ENCODE results near the gene KRT83.

The KRT83 gene

DNA sequence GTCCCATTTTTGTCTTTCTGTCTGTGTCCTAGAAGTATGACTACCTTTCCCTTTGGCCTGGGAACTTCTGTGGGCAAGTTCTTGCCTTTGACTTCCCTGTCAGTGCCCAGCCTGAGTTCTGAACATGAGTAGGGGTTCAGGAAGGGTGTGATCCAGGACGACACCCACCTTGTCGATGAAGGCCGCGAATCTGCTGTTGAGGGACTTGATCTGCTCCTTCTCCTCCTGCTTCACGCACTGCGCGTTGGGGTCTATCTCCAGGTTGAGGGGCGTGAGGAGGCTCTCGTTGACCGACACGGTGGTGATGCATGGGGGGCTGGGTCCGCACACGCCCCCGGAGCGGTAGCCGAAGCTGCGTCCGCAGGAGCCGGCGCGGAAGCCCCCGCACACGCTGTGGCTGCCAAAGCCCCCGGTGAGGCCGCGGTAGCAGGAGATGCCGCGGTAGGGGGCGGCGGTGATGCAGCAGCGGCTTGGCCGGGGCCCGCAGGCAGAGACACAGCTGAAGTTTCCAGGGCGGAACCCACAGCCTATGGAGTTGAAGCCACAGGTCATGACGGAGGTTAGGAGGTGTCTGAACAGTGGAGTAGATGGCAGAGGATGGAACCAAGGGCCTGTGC is at the start of gene KRT83:
Gene KRT83, minus strand, starts transcription at position 615 of the 617 bp plus-strand sequence. Its CDS starts 63 bp downstream, at position 552.
- no peak for DNase-seq

DNA sequence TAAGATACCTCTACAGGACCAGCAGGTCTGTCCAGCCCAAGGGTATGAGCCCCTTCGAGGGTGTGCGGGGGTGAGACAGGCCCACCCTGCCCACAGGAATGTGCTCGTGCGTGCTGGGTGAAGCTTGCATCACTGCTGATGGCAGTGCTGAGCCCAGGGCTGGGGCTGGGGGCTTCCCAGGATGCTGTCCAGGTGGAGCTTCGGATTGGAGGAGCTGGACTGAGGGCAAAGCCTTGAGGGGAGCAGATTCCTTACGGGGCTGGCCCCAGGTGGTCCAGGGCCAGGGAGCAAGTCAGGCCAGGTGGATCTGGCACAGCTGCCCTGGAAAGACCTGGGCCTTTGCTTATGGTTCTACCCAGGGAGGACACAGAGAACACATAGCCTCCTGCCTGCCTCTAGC is 48.6 kb upstream of the KRT83 start:
- DNase-seq = no peak

DNA sequence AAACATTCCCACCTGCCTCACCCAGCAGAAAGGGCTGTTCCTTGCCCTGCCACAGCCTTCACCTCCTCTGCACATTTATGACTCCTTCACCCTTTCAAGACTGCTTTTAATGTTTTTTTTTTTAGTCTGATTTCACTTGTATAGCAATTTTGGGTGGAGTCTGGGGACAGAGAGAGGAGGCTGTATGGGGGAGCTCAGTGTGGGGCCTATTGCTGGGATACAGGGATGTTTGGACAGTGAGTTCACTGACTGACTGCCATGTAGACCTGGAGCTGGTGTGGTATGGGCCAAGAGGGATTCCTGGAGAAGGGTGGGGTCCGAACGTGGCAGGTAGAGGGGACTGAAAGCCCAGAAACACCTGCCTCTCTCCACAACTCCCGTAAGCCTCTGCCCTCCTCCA is 48.0 kb upstream of the KRT83 start:
- no peak for DNase-seq

DNA sequence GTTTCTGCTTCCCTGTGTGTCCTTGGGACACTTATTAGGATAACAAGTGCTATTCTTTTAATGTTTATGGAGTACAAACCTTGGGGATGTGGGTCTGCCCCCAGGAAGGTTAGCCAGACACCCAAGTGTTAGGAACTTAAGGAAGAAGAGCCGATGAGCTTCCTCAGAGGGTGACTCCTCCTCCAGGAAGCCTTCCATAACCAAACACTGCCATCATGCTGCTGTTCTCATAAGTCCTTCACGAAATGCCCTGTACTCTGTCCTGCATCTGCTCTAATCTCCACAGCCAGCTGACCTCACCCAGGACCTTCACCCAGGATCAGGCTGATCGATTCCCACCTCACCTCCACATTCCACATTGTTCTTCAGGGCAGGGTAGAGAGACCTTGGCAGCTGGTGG is 47.3 kb upstream of the KRT83 start:
- DNase-seq = no peak

DNA sequence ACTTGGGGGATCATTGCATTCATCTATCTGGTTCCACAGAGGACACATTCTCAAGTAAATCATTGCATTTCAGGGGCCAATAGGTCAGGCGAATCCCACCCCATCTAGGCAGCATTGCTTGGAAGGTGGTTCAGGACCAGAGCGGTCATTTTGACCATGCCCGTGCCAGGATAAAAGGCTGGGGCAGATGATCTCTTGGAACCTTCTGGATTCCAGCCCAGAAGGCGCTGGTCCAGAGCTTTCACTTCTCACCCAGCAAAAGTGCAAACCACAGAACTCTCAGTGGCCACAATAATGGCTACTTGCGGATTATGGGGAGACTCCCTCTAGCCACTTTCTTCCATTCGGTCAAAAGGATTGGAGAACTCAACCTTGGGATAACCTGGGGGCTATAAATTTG is 46.7 kb upstream of the KRT83 start:
- DNase-seq = no peak

DNA sequence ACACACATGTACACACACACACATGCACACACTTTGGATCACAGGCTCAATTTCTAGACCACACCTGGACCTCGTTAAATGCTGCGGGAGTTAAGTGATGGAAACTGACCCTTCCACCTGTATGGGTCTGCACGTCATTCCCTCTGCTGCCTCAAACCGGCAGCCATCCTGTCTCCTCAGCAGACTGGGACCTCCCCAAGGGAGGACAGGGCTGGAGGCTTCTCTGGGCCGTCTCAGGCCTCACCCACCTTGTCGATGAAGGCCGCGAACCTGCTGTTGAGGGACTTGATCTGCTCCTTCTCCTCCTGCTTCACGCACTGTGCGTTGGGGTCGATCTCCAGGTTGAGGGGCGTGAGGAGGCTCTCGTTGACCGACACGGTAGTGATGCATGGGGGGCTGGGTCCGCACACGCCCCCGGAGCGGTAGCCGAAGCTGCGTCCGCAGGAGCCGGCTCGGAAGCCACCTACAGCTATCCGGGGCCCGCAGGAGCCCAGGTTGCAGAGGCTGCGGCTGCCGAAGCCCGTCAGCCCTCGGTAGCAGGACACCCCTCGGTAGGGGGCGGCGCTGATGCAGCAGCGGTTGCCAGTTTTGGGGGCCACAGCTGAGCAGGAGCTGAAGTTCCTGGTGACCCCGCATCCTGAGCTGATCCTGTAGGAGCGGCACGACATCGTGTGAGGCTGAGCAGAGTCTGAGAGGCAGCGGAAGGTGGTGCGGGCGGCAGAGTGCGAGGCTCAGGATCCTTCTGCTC is 45.7 kb upstream of the KRT83 start, which contains the start of gene KRT85:
Gene KRT85, minus strand, starts transcription at position 744 of the 748 bp plus-strand sequence. Its CDS starts 76 bp downstream, at position 668.
- no peak for DNase-seq

DNA sequence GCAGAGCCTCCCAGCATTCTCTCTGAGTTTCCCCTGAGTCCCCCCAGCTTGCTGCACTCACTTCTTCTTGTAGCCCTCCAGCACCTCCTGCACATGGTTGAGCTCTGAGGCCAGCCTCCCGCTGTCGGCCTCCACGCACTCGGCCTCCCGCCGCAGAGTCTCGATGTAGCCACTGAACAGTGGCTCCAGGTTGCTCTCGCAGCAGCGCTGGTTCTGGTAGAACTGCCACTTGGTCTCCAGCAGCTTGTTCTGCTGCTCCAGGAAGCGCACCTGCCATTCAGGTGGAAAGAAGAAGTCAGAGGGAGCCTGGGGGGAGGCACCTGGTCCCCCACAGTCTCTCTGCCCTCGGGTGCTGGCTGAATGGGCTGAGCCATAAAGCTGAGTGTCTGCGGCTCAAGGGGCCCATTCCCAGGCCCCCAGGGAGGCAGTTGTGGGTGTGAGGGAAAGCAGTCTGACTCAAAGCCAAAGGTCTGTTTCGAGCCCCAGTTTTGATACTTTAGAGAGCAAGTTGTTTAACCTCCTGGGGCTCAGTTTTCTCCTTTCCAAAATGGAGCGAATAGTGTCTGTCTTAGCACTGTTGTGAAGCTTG is 43.8 kb upstream of the KRT83 start:
- no peak for DNase-seq

DNA sequence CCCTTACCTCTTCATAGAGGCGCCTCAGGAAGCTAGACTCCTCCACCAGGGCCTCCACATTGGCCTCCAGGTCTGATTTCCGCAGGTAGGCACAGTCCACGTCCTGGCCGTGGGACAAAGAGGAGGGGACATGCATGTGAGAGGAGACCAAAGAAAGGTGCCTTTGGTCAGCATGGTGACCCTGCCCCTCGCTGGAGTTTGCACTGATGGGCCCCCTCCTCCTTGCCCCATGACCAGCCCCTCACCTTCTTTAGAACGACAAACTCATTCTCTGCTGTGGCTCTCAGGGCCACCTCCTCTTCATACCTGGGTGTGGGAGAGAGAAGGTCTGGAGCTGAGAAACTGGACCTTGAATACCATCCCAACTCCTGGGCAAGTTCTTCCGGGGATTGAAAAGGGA is 42.9 kb upstream of the KRT83 start:
- no peak for DNase-seq

DNA sequence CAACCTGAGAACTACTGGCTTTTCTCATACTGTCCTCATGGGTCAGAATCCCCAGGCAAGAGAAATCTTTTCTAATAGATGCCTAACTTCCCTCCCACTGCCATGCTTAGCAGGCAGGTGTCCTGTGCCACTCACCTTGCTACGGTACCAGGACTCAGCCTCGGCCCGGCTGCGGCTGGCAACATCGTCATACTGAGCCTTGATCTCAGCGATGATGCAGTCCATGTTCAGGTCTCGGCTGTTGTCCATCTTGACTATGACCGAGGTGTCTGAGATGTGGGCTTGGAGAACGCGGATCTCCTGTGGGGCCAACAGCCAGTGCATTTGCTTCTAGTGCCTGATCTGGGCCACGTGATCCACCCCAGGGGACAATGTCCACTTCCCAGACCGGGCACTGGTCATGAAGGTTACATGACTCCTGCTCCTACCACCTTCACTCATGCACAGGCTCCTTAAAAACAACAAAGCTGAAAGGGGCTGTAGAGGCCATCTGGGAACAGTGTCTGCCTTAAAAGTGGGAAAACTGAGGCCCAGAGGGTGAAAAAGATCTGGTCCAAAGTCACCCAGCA is 42.0 kb upstream of the KRT83 start:
- no peak for DNase-seq

DNA sequence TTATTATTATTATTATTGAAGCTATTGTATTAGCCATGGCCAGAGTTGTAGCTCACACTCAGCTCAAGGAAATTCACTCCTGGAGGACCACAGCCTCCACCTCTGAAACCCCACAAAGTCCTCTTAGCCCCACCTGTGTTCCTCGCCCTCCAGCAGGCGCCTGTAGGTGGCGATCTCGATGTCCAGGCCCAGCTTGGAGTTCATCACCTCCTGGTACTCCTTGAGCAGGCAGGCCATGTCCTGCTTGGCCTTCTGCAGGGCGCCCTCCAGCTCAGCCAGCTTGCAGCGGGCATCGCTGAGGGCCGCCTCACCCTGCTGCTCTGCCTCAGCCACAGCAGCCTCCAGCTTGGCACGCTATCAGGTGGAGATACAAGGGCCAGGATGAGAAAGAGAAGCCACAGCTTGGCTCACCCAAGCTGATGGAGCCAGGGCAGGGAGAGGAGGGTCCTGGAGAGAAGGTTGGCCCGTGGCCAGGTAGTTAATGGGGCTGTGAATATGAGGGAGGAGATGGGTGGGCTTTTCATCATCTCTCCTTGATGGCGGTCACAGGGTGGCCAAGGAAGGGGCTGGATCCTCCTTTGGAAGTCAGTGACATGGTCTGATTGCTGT is 41.0 kb upstream of the KRT83 start:
- no peak for DNase-seq

DNA sequence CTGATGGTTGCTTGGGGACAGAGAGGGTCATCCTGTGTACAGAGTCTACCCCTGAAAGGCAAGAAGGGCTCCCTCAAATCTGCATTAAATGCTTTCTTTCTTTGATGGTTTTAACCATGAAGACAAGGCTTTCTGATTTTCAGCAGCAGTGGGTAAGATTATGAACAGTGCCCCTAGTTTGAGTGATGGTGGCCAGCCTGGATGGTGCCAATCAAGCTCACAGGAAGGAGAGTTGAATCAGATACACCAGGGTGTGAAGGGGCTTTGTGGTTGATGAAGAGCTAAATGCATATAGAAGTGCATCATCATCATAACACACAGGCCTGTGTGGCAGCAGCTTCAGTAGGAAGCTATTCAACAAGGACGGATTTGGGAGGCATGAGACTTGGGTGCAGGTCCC is 40.4 kb upstream of the KRT83 start:
- DNase-seq = no peak

DNA sequence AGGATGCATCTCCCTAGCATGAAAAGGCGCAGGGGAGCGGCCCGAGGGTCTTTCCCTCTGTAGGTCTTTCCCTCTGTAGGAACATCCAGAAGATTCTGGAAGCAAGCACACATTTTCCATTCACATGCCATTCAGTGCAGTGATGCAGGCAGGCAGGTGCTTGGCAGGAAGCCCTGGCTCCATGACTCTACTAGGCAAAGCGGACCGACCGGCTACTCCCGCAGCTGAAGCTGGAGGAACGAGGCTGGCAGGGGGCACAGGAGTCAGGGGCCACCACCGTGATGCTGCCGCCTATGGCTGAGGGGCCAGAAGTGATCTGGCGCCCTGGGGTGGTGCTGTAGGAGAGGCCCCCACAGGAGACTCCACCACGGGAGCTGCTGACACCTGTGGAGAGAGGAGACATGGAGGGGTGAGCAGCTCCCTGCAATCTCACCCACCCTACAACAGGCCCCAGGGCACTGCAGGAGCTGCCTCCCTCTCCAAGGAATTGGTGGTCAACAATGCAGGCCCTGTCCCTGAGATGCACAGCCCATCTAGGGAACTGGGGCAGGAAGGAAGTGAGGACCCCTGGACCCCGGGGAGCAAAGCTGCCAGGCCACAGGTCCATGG is 39.6 kb upstream of the KRT83 start:
- no peak for DNase-seq

DNA sequence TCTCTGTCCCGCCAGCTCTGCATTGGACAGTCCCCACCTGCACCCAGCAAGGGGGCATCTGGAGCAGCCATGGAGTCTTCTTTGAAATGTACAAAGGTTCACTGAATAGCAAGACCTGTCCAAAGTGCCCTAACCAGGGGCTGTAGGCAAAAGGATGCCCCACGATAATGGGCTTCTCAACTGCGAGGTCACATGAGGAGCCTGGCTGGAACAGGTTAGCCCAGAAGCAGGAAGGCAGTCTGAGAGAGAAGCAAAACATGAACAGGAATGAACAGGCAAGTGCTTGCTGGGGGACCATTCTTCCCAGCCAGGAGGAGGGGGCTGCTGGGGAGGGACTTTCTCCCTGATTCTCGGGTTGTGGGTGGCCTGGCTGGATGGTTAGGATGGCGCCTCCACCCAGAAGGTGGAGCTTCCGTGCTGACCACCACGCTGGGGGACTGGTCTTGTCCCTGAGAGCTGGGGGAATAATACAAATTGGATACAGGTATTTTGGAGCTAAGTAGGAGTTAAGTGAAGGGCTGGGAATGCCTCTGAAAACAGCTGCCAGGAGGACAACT is 39.0 kb upstream of the KRT83 start:
- no peak for DNase-seq

DNA sequence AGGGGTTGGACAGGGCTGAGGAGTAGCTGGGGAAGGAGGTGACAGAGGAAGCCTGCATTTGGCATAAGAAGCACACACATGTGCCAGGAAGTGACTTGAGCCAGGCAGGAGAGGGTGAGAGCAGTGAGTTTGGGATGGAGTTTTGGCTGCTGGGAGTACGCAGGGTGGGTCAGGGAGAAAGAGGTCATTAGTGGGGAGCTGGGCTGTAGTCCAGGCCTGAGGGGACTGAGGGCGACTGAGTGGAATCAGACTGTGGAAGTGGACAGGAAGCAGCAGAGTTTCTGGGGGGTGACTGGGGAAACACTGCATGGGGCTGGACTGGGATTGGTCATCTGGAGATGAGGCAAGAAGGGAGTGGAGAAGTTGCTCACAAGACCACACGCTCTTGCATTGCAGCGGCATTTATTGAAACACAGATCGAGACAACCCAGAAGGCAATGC is 38.4 kb upstream of the KRT83 start:
- DNase-seq = no peak

DNA sequence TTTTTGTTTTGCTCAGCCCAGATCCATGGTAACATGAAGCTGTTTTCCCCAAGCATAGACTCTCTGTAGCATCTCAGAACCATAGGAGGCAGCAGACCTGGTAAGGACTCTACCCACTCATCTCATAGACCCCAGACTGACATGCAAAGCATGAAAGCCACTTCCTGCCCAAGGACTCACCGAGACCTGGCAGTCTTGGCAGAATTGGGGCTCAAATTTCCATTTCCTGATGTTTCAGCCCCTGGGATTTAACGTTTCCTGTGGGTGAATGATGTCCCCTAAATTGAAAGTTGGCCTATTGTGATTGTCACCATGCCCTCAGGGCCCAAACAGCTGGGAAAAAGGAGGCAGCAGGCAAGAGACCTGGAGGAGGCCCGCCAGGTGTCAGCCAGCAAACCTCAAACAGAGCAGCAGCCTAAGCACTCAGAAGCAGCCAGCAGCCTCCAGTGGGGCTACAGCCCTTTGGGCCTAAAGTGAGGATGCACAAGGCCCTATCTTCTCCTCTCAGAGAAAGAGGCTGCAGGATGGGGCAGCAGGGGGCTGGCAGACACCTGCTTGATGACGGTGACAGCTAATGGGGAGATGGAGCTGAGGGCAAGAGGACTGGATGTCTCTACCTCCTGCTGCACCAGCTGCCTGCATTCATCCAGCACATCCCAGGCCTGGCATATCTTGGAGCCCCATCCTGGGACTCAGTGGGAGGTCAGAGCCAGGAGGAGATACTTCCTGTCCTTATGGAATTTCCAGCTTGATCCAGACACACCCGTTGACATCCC is 37.6 kb upstream of the KRT83 start:
- no peak for DNase-seq

DNA sequence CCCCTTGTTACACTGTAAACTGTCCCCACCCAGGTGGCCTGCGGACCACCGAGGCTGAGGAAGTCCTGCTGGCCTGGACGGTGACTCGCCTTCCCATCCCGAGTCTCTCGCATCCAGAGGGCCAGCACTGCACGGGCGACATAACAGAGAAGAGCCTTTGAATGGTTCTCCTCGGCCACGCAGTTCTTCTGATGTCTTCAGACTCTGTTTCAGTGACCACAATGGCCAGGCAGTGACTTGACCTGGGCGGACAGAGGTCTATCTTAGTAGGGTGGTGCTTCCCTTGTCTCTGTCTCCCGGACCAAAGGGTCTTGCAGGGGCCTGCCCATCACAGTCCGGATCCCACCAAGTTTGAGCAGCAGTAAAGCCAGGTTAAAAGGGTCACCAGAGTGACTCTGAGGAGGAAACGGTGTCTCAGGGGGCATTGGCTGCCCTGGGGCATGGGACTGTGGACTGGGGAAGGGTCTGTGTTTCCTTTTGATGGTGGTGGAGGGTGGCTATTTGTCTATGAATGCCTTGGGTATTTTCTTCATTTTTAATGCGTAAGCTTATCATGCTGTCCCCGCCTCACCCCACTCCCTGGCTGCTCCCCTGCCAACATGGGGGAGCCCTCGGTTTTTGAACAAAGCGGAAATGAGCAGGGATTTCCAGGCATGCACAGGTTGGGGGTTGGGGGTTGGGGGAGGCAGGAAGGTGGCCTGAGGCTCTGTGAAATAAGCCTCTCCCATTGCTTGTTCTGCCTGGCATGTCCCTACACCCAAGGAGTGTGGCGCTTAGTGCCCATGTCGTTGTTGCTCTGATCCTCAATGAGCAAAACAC is 35.8 kb upstream of the KRT83 start:
- DNase-seq = no peak

DNA sequence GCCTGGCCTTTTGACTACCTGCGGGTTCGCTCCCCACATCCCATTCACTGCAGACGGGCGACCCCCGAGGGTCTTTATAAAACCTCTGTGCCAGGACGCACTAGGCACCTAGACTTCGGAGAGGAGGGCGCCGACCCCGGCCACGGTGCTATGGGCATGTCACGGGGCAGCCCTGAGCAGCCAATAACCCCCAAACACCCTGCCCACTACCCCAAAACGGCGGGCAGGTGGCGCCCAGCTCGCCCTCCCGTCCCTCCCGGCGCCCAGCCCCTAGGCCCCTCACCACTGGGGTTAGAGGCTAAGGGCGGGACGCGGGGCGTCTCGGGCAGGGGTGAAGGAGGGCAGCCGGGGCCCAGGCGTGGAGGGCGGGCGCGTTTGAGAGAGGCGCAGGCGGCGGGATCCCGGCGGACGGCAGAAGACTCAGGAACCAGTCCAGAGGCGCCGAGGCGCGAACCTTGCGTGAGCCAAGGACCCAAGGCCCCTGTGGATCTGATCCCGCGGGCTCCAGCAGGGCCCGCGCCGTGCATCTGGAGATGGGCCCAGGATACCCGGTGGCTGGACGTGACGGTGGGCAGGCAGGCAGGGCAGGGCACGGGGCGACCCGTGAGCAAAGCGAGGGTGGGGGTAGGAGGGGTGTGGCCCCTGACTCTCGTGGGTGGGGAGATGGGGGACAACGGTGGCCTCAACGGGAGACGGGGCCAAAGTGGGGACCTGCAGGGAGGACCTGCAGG is 35.0 kb upstream of the KRT83 start:
- no peak for DNase-seq

DNA sequence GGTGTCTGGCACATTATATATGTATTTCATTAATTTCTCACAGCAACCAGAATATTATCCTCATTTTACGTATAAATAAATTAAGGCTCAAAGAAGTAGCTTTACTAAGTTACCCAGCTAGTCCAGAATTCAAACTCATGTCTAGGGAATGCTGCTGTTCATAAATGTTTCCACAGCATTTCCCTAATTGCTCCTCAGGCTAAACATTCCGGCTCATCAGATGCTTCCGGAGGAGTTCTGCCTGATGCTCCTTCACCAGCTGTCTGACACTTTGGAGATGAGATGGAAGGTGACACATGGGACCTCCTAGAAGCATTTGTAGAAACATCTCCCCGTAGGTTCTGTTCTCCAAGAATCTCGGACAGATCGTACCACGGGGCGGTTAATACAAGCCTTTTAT is 34.0 kb upstream of the KRT83 start:
- no peak for DNase-seq

DNA sequence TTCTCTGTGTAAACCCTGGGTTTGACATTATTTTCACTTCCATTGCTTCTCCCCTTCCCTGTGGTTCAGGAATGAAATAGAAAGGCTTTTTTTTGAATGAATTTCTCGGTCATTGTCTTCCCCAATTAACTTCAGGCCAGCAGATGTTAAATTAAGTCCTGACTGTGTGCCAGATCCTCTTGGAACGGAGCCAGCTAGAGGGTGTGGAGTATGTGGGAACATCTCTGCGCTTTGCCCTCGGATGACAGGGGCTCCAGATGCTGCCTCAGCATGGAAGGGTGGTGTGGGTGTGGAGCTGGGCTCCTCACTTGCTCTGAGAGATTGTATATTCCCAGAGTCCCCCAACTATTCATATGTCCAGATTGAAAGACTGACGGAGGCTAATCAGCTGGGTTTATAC is 33.0 kb upstream of the KRT83 start:
- DNase-seq = no peak

DNA sequence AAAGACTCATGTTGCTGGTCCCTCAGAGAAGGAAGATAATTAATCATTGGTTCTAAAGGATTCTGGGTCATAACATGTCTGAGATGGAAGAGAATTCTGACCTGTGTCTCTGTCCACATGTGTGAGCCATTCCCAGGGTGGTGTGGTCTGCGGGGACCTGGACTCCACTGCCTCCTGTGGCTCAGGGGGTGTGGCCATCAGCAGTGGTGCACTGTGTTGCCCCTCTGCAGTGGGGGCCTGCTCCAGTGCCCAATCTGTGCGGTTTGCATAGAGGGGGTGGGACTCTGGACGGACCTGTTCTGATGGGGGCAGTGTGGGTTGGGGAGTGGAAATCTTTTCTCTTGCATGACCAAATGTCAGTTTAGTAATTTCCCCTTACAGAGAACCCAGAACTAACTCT is 32.6 kb upstream of the KRT83 start:
- DNase-seq = no peak

Data from NCI-H1930 (cell line).